Smooth muscle cell (in vitro differentiated cells): ENCODE results near the gene OR4D2. TPM values are rescaled to one million over a fixed set of nuclear protein-coding genes. Genes with fewer than 3 reads are reported as not detected.

ENCODE experiments used
- DNase-seq: peaks from one replicate; lab custom pipeline; 2025; ENCODE audit not compliant: unreplicated experiment; lab: John Stamatoyannopoulos, UW
- H2AFZ ChIP-seq: fragments of 200-600 bp; sonication (generic); 2 replicates; pipeline ENCODE4 v1.6.0; 2016; ENCODE audit warnings: antibody characterized with exemption, low read depth, mild to moderate bottlenecking
- H3F3A ChIP-seq: fragments of 200-600 bp; sonication (generic); 2 replicates; pipeline ENCODE4 v1.6.0; 2017; ENCODE audit warnings: antibody characterized with exemption, low read depth
- H3K27ac ChIP-seq: fragments of 200-600 bp; sonication (generic); 2 replicates; pipeline ENCODE4 v1.5.1; 2016; ENCODE audit warnings: low read depth, mild to moderate bottlenecking
- H3K27me3 ChIP-seq: fragments of 200-600 bp; sonication (generic); 2 replicates; pipeline ENCODE4 v1.6.1; 2016; ENCODE audit warnings: low read depth, mild to moderate bottlenecking
- H3K36me3 ChIP-seq: fragments of 200-600 bp; sonication (generic); 2 replicates; pipeline ENCODE4 v1.5.1; 2016; ENCODE audit warnings: low read depth
- H3K4me1 ChIP-seq: fragments of 200-600 bp; sonication (generic); 2 replicates; pipeline ENCODE4 v1.5.1; 2016; ENCODE audit warnings: low read depth
- H3K4me2 ChIP-seq: fragments of 200-600 bp; sonication (generic); 2 replicates; pipeline ENCODE4 v1.6.0; 2016; ENCODE audit warnings: mild to moderate bottlenecking
- H3K4me3 ChIP-seq: fragments of 200-600 bp; sonication (generic); 2 replicates; pipeline ENCODE4 v1.5.1; 2016; ENCODE audit warnings: mild to moderate bottlenecking
- H3K79me2 ChIP-seq: fragments of 200-600 bp; sonication (generic); 2 replicates; pipeline ENCODE4 v1.6.0; 2016; ENCODE audit warnings: low read depth, mild to moderate bottlenecking
- H3K9ac ChIP-seq: fragments of 200-600 bp; sonication (generic); 2 replicates; pipeline ENCODE4 v1.6.0; 2016; ENCODE audit warnings: low read depth
- H3K9me3 ChIP-seq: fragments of 200-600 bp; sonication (generic); replicated peaks from 2 replicates; pipeline ENCODE4 v1.5.1; 2016; ENCODE audit warnings: low read depth
- H4K20me1 ChIP-seq: fragments of 200-600 bp; sonication (generic); 2 replicates; pipeline ENCODE4 v1.6.0; 2016; ENCODE audit warnings: low read depth
- WGBS: methylation state at CpG from one replicate; pipeline ENCODE4 v1.1.7; 2016; ENCODE audit warnings: low lambda C conversion rate; 5-methylcytosine and 5-hydroxymethylcytosine counted together
- polyA plus RNA-seq: library from polyadenylated mRNA; unstranded; fragments of >200 nt; fragmentation: Nextera tagmentation; extraction: Ambion mirVana; gene quantifications from 2 replicates; pipeline ENCODE4 v1.2.1, GENCODE V29; 2016
- total RNA-seq: library from RNA; depleted of rRNA; stranded (reverse); fragments of >200 nt; gene quantifications from 2 replicates; pipeline ENCODE4 v1.2.3, GENCODE V29; 2014
- TF ChIP-seq, protein P1 (sequence below): fragments of 200-600 bp; sonication (generic); IDR thresholded peaks from 2 replicates; pipeline ENCODE4 v1.5.1; 2017; ENCODE audit warnings: borderline replicate concordance, mild to moderate bottlenecking, antibody characterized with exemption; ENCODE audit not compliant: insufficient read depth, poor library complexity, severe bottlenecking

Gene OR4D2
- total and polyA plus RNA-seq, 2 experiments from 2014 or later: not detected

- no peak for DNase-seq
- no peaks in the 10 kb centered on the region for H3K36me3 ChIP-seq
- H3K27me3 ChIP-seq: peaks cover 7% of the 10 kb centered on the region
- no peak overlapping the region for H3K27ac ChIP-seq
- H3F3A ChIP-seq: no peaks in the 10 kb centered on the region
- H3K9ac ChIP-seq: no peak overlapping the region
- H3K9me3 ChIP-seq: no peaks in the 10 kb centered on the region
- no peaks in the 10 kb centered on the region for H3K4me1 ChIP-seq
- H4K20me1 ChIP-seq: no peaks in the 10 kb centered on the region
- H3K4me2 ChIP-seq: no peak overlapping the region
- WGBS: 51% methylated on average over 7 of the region's 7 CpGs
- no peak overlapping the region for H3K4me3 ChIP-seq
- no peaks in the 10 kb centered on the region for H3K79me2 ChIP-seq
- TF ChIP-seq, protein P1, sequence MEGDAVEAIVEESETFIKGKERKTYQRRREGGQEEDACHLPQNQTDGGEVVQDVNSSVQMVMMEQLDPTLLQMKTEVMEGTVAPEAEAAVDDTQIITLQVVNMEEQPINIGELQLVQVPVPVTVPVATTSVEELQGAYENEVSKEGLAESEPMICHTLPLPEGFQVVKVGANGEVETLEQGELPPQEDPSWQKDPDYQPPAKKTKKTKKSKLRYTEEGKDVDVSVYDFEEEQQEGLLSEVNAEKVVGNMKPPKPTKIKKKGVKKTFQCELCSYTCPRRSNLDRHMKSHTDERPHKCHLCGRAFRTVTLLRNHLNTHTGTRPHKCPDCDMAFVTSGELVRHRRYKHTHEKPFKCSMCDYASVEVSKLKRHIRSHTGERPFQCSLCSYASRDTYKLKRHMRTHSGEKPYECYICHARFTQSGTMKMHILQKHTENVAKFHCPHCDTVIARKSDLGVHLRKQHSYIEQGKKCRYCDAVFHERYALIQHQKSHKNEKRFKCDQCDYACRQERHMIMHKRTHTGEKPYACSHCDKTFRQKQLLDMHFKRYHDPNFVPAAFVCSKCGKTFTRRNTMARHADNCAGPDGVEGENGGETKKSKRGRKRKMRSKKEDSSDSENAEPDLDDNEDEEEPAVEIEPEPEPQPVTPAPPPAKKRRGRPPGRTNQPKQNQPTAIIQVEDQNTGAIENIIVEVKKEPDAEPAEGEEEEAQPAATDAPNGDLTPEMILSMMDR: no peak
- no peak overlapping the region for H2AFZ ChIP-seq
Measured at GRCh38 chr17:58176200-58176599, 9.4 kb downstream of the OR4D2 start.

GRCh38 chr17:58181796-58182195, 15.0 kb downstream of the OR4D2 start:
- TF ChIP-seq, protein P1: no peak
- Histone ChIP-seq H3K9ac (no peak overlapping the region), H3K79me2 (no peaks in the 10 kb centered on the region), H3F3A (no peaks in the 10 kb centered on the region), H3K27ac (no peak overlapping the region), H3K9me3 (no peaks in the 10 kb centered on the region), H2AFZ (no peak overlapping the region), H3K4me2 (no peak overlapping the region), H3K4me1 (no peaks in the 10 kb centered on the region), H3K36me3 (no peaks in the 10 kb centered on the region), H4K20me1 (no peaks in the 10 kb centered on the region), H3K27me3 (peaks cover 3% of the 10 kb centered on the region), H3K4me3 (no peak overlapping the region)
- no peak for DNase-seq
- WGBS: 79% methylated on average over 4 of the region's 4 CpGs

GRCh38 chr17:58183514-58183913, 16.7 kb downstream of the OR4D2 start:
- H3K4me2 ChIP-seq: no peak overlapping the region
- TF ChIP-seq, protein P1: no peak
- no peak overlapping the region for H3K9ac ChIP-seq
- no peak overlapping the region for H3K27ac ChIP-seq
- no peaks in the 10 kb centered on the region for H3K79me2 ChIP-seq
- H4K20me1 ChIP-seq: no peaks in the 10 kb centered on the region
- peaks cover 3% of the 10 kb centered on the region for H3K27me3 ChIP-seq
- no peak for DNase-seq
- no peak overlapping the region for H2AFZ ChIP-seq
- WGBS: 96% methylated on average over 4 of the region's 4 CpGs
- H3K9me3 ChIP-seq: no peaks in the 10 kb centered on the region
- no peaks in the 10 kb centered on the region for H3F3A ChIP-seq
- no peaks in the 10 kb centered on the region for H3K4me1 ChIP-seq
- H3K36me3 ChIP-seq: no peaks in the 10 kb centered on the region
- H3K4me3 ChIP-seq: no peak overlapping the region

DNA sequence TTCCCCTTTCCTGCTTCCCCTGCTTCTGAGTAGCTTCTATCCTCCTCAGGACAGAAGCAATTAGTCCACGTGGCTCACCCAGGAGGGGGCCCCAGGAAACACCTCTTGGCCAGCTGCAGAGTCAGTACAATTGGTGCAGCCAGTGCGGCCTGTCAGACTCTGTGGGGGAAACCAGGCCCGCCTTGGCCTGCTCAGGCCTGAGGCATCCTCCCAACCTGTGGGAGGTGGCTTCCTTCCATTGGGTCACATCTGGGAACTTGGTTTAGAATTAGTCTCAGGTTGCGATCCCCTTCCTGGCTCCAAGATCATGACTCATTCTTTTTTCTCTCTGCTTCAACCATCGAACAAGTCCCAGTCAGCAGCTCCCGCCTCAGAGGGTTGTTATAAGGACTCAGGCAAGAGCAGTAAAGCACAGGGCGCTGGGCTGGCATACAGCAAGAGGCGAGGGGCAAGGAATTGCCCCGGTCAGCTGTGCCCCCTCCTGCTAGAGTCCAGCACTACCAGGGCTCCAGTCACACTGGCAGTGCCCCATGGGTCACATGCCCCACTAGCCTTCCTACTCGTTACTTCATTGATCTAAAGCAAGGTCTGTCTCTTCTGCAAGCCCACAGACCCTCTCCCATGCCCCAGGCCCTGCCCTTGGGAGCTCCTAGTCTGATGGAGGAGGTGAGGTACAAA, 17.7 kb downstream of the OR4D2 start:
- Histone ChIP-seq H3K4me1 (no peaks in the 10 kb centered on the region), H3F3A (no peaks in the 10 kb centered on the region), H3K4me3 (no peak overlapping the region), H4K20me1 (no peaks in the 10 kb centered on the region), H3K4me2 (no peak overlapping the region), H3K9me3 (no peaks in the 10 kb centered on the region), H3K9ac (no peak overlapping the region), H3K27ac (no peak overlapping the region), H3K27me3 (peaks cover 3% of the 10 kb centered on the region), H3K36me3 (no peaks in the 10 kb centered on the region), H2AFZ (no peak overlapping the region), H3K79me2 (no peaks in the 10 kb centered on the region)
- DNase-seq: no peak
- WGBS: 61% methylated on average over 10 of the region's 10 CpGs
- TF ChIP-seq, protein P1: no peak
